GM12864 (cell line): ENCODE measurements around the gene TBC1D24.
A peak's percentile ranks its signal among the peaks of the same experiment; 100 is the strongest.

Source experiments
- DNase-seq: peaks from one replicate; pipeline ENCODE4 v3.0.0-alpha.2; 2011; ENCODE audit warnings: low read depth
- H3K4me3 ChIP-seq: 2 replicates; pipeline ENCODE4 v1.5.1; 2011; ENCODE audit warnings: mild to moderate bottlenecking, low read depth, low read length, control low read depth
- TF ChIP-seq, protein P1 (sequence below): IDR thresholded peaks from 2 replicates; pipeline ENCODE4 v1.5.1; 2011; ENCODE audit warnings: low read depth, mild to moderate bottlenecking, moderate library complexity, low read length, control low read depth, inconsistent platforms; ENCODE audit errors: missing control alignments

The TBC1D24 gene

DNA sequence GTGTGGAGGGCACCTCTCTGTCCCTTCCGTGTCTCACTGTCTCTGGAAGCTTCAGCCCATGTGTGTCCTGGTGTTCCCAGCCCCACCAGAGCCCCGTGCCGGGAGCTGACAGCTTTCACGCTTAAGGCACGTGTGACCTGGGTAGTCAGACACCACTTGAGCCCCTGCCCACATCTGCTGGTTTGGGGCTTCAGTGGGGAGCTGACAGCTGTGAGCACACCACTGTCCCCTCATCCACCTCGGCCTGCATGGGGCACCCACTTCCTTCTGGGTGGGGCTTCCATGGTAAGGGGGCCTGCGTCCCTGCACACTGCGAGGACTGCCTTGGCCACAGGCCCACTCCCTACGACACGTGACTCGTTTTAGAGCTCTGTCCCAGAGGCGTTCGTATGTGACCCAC lies 17.7 kb upstream of the TBC1D24 start:
- DNase-seq: no peak
- TF ChIP-seq, protein P1, sequence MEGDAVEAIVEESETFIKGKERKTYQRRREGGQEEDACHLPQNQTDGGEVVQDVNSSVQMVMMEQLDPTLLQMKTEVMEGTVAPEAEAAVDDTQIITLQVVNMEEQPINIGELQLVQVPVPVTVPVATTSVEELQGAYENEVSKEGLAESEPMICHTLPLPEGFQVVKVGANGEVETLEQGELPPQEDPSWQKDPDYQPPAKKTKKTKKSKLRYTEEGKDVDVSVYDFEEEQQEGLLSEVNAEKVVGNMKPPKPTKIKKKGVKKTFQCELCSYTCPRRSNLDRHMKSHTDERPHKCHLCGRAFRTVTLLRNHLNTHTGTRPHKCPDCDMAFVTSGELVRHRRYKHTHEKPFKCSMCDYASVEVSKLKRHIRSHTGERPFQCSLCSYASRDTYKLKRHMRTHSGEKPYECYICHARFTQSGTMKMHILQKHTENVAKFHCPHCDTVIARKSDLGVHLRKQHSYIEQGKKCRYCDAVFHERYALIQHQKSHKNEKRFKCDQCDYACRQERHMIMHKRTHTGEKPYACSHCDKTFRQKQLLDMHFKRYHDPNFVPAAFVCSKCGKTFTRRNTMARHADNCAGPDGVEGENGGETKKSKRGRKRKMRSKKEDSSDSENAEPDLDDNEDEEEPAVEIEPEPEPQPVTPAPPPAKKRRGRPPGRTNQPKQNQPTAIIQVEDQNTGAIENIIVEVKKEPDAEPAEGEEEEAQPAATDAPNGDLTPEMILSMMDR: no peak

DNA sequence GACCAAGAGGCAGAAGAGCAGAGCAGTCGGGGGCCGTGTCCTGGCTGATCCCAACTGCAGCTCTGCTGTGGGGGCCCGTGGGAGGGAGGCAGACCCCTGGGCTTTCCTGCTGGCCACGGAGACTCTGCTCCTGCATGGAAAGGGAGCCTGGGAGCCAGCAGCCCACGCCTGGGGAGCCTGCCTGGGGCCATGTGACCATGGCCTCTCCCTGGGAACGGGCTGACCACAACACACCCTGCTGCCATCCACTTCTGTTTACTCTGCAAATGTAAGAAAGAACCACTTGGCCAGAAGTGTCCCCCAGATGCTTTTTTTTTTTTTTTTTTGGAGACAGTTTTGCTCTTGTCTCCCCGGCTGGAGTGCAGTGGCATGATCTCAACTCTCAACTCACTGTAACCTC lies 17.0 kb upstream of the TBC1D24 start:
- TF ChIP-seq, protein P1: no peak
- H3K4me3 ChIP-seq: no peak overlapping the region
- no peak for DNase-seq

More for the DNA sequence above, 17.7 kb upstream of the TBC1D24 start:
- H3K4me3 ChIP-seq: no peak overlapping the region

DNA sequence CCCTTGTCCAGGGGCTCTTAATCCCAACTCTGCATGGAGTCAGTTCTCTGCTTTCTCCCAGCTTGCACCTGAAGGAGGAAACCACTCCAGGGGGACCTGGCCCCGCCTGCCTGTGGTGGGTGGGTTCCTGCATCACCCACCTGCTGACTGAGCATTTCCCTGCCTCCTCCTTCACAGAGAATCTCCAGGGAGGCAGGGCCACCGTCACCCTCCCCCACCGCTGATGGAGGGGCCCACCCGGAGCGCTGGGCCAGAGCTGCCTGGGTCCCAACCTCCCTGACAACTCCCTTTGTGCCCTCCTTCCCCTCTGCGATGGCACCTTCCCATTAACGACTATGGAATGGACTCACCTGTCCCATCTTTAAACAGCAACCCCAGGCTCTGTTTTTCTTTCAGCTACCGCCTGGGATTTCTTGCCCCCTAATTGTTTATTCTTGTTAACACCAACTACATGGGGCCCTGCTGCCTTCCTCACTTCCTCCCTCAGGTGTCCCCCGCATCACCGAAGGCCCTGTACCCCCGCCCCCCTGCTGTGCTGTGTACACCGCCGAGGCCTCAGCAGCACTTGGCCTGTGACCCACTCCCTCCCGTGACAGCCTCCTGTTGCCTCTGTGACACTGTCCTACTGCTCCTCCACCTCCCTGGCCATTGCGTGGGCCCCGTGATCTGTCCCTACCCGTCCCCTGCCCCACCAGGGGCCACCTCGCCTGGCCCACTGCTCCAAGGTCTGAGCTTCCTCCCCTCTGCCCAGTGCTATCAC lies 15.9 kb upstream of the TBC1D24 start:
- no peak for DNase-seq
- TF ChIP-seq, protein P1: no peak
- H3K4me3 ChIP-seq: peak overlapping the region; percentile 59

DNA sequence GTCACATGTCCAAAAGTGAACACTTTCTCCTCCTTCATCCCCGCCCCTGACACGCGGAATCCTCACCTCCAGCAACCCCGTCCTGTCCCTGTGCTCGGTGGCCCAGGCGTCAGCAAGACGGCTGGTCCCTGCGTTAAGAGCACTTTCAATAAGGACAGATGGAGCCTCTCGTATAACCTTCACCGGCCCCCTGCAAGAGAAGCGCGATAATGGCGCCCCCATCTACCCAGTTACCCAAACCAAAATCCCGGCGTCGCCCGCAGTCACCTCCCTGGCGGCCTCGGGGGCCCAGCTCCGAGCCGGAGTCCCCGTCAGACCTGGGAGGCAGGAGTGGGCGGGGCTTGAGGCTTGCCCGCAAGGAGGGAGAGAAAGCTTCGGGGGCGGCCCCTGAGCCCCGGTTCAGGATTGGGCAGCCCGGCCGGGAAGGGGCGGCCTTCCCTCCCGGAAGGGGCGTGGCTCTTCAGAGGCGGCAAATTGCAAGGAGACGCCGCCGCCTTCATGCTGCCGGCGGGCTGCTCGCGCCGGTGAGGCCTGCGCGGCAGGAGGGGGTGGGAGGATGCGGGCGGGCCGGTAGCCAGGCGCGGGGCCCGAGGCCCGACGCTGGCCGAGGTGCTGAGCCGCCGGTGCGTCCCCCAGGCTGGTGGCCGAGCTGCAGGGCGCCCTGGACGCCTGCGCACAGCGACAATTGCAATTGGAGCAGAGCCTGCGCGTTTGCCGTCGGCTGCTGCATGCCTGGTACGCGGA lies 15.1 kb upstream of the TBC1D24 start, which contains the start of gene TEDC2:
Gene TEDC2 (plus strand): TSS at position 463 of the 744 bp plus-strand sequence. CDS start 36 bp downstream, at position 499.
- peak; percentile 74 for DNase-seq
- TF ChIP-seq, protein P1: peak; percentile 4
- peak within 1 kb of the TSS; percentile 59 for H3K4me3 ChIP-seq

DNA sequence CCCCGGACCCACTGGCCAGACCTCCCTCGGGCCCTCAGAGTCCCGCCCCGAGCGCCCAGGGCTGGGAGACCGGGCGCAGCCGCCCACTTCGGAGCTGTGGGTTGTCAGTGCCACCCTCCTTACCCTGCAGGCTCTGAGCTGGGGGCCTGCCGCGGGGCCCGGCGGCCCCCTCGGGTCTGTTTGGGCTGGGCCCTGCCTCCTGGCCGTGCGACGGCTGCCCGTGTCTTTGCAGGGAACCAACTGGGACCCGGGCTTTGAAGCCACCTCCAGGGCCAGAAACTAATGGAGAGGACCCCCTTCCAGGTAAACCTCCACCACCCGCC lies 14.6 kb upstream of the TBC1D24 start:
- no peak for DNase-seq
- H3K4me3 ChIP-seq: peak overlapping the region; percentile 59
- TF ChIP-seq, protein P1: no peak

DNA sequence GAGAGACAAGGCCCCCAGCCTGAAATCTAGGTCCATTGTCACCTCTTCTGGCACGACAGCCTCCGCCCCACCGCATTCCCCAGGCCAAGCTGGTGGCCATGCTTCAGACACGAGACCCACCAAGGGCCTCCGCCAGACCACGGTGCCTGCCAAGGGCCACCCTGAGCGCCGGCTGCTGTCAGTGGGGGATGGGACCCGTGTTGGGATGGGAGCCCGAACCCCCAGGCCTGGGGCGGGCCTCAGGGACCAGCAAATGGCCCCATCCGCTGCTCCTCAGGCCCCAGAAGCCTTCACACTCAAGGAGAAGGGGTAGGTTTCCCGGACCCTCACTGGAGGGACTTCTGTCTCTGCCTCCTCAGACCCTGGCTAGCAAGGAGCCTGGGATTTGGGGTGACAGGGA lies 14.0 kb upstream of the TBC1D24 start:
- TF ChIP-seq, protein P1: no peak
- peak overlapping the region; percentile 59 for H3K4me3 ChIP-seq
- DNase-seq: no peak
